HG03354 (cell line): Measurements from ENCODE around the gene NR6A1.
"Not testable (repeated sequence)": the region's sequence is repeated elsewhere in the genome, so short reads cannot be mapped to it uniquely, and the experiment has no call there.

Experiments
- ATAC-seq: cut with Tn5 transposase; IDR thresholded peaks from one replicate; pipeline ENCODE4 v1.9.1; 2021; ENCODE audit warnings: mild to moderate bottlenecking; ENCODE audit not compliant: unreplicated experiment, poor library complexity, severe bottlenecking

Gene NR6A1

GRCh38 chr9:124735121-124735520 lies 36.0 kb downstream of the NR6A1 start:
- no peak for ATAC-seq

- not testable (repeated sequence) for ATAC-seq
These were observed 36.4 kb downstream of the NR6A1 start for GRCh38 chr9:124734741-124735083.

GRCh38 chr9:124733964-124734740 lies 37.0 kb downstream of the NR6A1 start:
- no peak for ATAC-seq

DNA sequence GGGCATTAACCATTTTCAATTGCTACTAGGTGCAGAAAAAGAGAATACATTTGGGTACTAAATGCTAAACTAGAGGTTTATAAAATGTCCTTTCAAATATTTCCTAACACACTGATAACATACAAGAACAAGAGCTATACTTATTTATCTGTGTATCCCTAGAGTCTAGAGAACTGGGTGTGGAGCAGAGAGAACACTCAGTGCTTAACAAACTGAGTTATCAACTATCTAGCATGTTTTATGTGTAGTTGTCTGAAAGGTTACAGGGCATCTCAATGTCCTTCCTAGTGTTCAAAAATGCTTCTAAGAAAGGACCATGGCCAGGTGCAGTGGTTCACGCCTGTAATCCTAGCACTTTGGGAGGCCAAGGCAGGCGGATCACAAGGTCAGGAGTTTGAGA lies 40.3 kb downstream of the NR6A1 start:
- no peak for ATAC-seq

GRCh38 chr9:124726886-124727285 lies 44.2 kb downstream of the NR6A1 start:
- ATAC-seq: no peak

DNA sequence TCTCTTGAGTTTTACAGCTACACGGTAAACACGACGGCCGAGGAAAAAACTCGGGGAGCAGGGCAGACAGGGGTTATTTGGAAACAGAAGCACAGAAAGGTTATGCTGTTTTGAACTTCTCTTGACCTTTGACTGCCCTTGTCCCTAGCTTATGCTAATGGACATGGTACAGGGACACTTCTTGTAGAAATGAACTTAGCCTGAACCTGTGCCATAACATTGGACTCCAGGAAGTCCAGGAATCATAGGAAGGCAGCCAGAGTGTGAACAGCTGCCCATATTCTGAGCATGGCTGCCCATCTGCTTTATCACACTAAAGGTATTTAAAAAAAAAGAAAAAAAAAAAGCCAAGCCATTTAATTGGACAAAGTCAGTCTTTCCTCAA lies 46.1 kb downstream of the NR6A1 start:
- ATAC-seq: no peak

DNA sequence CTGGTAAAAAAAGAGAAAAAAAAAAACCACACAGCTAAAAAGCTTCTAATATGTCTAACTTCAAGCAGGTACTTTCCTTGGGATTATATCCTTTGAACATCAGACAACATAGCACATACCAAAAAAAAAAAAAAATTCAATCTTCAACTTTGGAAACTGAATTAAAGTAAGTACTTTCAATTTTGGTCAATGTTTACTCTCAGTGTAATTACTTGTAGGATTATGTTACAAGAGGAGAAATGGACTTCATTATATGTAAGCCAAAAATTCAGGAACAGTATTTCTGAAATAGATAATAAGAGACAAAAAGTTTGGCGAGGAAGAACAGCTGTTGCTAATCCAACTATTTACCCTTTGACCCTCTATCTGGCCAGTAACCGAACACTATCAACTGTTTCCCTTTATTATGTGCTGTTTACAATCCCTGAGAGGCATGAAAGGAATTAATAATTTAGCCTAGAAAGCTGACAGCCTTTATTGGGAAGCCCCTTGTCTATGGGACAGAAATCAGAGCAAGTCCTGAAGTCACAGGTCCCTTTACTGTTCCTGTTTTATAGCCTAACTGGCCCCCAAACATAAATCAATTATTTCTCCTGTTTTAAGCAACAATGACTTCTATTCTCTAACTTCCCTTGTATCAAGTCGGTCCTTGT lies 46.6 kb downstream of the NR6A1 start:
- no peak for ATAC-seq

- ATAC-seq: no peak
These were observed 47.8 kb downstream of the NR6A1 start for GRCh38 chr9:124723352-124723751.

DNA sequence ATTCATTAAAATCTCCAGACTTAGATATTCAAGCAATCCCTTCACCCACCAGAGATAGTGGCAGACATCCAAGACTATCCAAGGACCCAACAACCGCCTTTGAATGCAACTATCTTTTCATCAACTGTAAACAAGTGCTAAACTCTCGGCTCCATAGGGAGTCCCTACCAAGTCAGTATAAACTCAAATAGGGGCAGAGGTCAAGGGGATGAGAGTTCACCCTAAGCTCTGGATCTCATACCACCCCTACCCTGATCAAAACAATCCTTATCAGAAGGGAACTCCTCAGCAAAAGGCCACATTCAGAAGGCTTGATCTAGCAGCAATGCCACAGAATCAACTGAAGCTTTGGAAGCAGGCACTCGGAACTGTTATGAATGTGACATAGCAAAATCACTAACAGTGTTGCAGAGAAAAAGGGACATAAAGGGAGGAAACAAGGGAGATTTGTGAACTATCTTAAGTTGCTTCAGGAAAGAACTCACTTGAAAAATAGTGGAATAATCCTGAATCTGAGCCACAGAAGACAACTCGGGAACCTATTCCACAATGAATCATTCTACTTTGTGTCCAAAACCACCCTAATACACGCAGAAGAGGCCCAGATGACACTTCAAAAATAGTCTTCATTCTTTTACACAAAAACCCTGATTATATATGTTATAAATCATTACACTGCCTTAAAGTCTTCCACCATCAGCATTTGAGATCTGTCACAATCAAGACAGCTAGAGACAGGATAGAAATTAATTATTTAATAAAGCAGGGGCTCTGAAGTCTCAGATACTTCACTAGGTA lies 49.8 kb downstream of the NR6A1 start:
- ATAC-seq: no peak

DNA sequence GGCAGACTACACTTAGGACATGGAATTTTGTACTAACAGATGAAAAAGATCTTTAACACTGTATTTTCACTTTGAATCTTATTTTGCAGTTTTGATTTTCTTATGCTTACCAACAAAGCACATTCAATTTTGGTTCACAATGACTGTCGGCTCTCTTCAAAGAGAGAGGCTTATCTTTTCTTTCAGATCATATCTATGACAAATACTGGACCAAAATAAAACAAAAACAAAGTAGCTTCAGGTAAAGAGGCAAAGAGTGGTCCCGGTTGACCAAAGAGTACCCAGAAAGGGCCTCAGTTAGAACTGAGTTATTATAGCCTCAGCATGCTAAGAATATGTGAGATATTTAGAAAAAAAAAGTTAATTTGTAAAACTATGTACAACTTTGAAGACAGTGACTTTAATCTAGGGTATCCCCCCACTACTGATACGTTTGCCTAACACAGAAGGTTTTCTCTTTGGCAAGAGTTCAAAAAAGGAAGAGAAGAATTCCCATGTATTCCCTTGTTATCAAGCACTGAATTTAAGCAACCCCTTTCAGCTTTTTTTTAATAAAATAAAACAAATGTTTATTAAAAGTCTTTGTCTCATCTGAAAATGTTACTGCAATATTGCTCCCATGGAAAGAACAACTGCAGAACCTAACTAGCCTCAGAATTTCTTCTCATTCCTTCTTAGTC lies 50.5 kb downstream of the NR6A1 start:
- ATAC-seq: no peak

- no peak for ATAC-seq
These were observed 52.2 kb downstream of the NR6A1 start for GRCh38 chr9:124718928-124719327.

DNA sequence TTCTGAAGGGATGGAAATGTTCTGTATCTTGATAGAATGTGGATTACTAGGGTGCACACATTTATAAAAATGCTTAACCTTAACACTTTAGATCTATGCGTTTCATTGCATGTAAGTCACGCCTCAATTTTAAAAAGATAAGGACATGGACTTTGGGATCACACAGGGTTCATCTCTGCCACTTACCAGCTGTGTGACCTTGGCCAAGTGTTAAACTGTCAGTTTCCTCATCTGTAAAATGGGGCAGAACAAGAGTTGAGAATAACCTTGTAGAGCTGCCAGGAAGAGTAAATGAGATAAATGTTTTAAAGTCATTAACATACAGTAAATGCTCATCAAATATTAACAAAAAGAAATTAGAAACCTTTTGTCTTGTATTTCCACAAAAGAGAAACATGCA lies 53.5 kb downstream of the NR6A1 start:
- ATAC-seq: no peak

- no peak for ATAC-seq
These were observed 54.3 kb downstream of the NR6A1 start for GRCh38 chr9:124716808-124717207.

- no peak for ATAC-seq
These were observed 60.3 kb downstream of the NR6A1 start for GRCh38 chr9:124710766-124711165.

GRCh38 chr9:124709292-124709690 lies 61.8 kb downstream of the NR6A1 start:
- no peak for ATAC-seq

DNA sequence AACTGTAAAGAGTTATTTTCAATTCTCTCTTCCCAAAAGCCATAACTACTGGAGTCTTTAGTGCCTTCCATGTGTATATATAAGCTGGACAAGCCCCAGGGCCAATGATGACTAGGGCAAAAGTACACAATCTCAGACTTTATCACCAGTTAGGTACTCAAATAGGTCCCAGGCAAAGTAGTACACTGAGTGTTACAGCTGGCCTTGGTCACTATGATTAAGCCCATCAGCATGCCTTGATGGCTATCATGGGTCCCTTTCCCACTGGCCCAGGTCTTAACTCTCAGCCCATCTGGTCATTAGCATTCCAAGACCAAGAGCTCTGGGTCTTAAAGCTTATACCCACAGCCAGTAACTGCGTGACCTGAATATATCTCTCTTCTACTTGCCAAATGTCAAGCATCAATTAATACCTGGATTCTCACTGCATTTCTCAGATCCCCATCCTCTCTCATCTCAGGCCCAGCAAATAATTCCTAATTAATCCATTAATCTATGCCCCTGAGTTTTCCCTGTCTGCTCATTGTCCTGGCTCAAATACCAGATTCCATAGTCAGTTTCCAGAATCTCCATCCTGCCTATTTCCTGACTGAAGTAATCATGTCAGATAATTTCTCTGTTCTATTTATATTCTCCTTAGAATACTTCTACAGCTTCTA lies 62.3 kb downstream of the NR6A1 start:
- no peak for ATAC-seq

GRCh38 chr9:124708074-124708473 lies 63.0 kb downstream of the NR6A1 start:
- ATAC-seq: no peak

DNA sequence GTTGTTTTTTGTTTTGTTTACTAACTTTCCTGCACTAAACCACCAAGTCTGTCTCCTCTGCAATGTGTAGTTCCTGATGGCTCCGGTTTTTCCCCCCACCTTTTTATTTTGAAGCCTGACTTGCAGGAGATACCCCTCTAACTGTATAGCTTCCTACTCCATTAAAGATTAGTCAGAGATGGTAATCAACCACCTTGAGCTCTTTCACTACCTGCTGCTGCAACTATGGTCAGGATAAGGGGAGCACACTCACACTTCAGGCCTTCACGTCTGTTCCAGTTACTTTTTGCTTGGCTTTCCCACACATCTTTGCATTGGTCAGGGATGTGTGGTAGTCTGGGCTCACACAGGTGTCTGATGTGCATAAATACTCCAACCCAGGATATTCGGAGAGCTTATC lies 63.4 kb downstream of the NR6A1 start:
- no peak for ATAC-seq

DNA sequence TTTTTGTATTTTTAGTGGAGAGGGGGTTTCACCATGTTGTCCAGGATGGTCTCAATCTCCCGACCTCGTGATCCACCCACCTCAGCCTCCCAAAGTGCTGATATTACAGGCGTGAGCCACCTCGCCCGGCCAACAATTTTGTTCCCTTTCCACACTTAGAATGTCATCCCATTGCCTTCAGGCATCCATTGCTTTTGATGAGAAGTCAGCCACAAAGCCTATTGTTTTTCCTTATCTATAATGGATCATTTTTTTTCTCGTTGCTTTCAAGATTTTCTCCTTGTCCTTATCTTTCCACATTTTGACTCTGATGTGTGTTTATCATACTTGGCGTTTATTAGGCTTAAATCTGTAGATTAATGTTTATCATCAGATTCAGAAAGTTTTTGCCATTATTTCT lies 64.4 kb downstream of the NR6A1 start:
- ATAC-seq: no peak

DNA sequence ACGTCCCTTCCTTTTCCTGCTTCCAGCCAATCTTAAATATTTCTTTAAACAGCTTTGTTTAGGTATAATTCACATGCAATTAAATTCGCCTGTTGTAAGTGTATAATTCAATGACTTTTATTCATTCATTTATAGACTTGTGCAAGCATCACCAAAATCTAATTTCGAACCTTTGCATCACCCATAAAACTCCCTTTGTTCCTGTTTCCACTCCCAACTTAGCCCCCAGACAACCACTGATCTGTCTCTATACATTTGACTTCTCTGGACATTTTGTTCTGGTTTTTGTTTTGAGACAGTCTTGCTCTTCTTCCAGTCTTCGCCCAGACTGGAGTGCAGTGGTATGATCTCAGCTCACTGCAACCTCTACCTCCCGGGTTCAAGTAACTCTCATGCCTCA lies 71.5 kb downstream of the NR6A1 start:
- no peak for ATAC-seq
